Mucosa of descending colon (tissue), 3 donors: ENCODE results near the gene SLC7A14. TPM values are rescaled to one million over a fixed set of nuclear protein-coding genes. Genes with fewer than 3 reads are reported as not detected.
"Not testable (repeated sequence)": the region's sequence is repeated elsewhere in the genome, so short reads cannot be mapped to it uniquely, and the experiment has no call there.

Experiments
- ATAC-seq: fragments of 200-7000 bp; cut with Tn5 transposase; one replicate; pipeline ENCODE4 v1.9.1; 2020; ENCODE audit warnings: mild to moderate bottlenecking, moderate library complexity
- DNase-seq, 3 donors: peaks; one replicate each; pipeline ENCODE4 v3.0.0-alpha.2; 2020
- H3K36me3 ChIP-seq: fragments of 200-600 bp; one replicate; pipeline ENCODE4 v1.8.0; 2021; ENCODE audit warnings: low read depth, mild to moderate bottlenecking
- H3K4me1 ChIP-seq: fragments of 200-600 bp; one replicate; pipeline ENCODE4 v1.8.0; 2021; ENCODE audit warnings: low read depth, mild to moderate bottlenecking
- H3K4me3 ChIP-seq: fragments of 200-600 bp; one replicate; pipeline ENCODE4 v1.8.0; 2021; ENCODE audit warnings: mild to moderate bottlenecking
- H3K9me3 ChIP-seq: fragments of 200-600 bp; one replicate; pipeline ENCODE4 v1.8.0; 2021; ENCODE audit warnings: mild to moderate bottlenecking
- intact Hi-C, 2 donors: fragments of 100-400 bp; cut with DNase I in 1 of 2; cut with micrococcal nuclease in 1 of 2; formaldehyde crosslinking; loops; one replicate each; pipeline versions ENCODE4 v1.11.0 to v1.11.1; 2022; cut with DNase I, micrococcal nuclease
- total RNA-seq, 3 donors: library from RNA; stranded (reverse); fragmentation: NEBNext Ultra II Directional in 2 of 3; extraction: Animal tissue kit (Norgen Biotek cat#: 25700) in 2 of 3; gene quantifications; one replicate each; pipeline versions ENCODE4 v1.2.1 to v1.2.4, GENCODE V29; 2021 to 2023
- TF ChIP-seq, protein P1 (sequence below): fragments of 200-600 bp; IDR thresholded peaks from one replicate; pipeline ENCODE4 v1.8.0; 2022; ENCODE audit warnings: antibody characterized with exemption, mild to moderate bottlenecking
- donor health status: DM: no; HTN: no; CAD: no; lungs with moderate emphysema.
- donor health status: DM: no; HTN: no; CAD: no.
- donor health status: DM: no; HTN: yes; CAD: no.

The SLC7A14 gene
- total RNA-seq, 3 donors from 2014 or later = 0.26 to 2.9 (median 0.29) TPM

- Histone ChIP-seq H3K4me3 (no peak overlapping the region), H3K9me3 (no peaks in the 10 kb centered on the region), H3K36me3 (no peaks in the 10 kb centered on the region), H3K4me1 (no peaks in the 10 kb centered on the region)
- DNase-seq = no peak
- no peak for ATAC-seq
- TF ChIP-seq, protein P1, sequence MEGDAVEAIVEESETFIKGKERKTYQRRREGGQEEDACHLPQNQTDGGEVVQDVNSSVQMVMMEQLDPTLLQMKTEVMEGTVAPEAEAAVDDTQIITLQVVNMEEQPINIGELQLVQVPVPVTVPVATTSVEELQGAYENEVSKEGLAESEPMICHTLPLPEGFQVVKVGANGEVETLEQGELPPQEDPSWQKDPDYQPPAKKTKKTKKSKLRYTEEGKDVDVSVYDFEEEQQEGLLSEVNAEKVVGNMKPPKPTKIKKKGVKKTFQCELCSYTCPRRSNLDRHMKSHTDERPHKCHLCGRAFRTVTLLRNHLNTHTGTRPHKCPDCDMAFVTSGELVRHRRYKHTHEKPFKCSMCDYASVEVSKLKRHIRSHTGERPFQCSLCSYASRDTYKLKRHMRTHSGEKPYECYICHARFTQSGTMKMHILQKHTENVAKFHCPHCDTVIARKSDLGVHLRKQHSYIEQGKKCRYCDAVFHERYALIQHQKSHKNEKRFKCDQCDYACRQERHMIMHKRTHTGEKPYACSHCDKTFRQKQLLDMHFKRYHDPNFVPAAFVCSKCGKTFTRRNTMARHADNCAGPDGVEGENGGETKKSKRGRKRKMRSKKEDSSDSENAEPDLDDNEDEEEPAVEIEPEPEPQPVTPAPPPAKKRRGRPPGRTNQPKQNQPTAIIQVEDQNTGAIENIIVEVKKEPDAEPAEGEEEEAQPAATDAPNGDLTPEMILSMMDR = no peak
- intact Hi-C loops = no loop called here
Measured at GRCh38 chr3:170579646-170580045, 6.2 kb downstream of the SLC7A14 start.

GRCh38 chr3:170572665-170573253 lies 13.1 kb downstream of the SLC7A14 start:
- Histone ChIP-seq H3K36me3 (no peaks in the 10 kb centered on the region), H3K9me3 (no peaks in the 10 kb centered on the region), H3K4me3 (no peak overlapping the region), H3K4me1 (no peaks in the 10 kb centered on the region)
- no peak for ATAC-seq
- TF ChIP-seq, protein P1 = no peak
- intact Hi-C loops = no loop called here
- no peak for DNase-seq

DNA sequence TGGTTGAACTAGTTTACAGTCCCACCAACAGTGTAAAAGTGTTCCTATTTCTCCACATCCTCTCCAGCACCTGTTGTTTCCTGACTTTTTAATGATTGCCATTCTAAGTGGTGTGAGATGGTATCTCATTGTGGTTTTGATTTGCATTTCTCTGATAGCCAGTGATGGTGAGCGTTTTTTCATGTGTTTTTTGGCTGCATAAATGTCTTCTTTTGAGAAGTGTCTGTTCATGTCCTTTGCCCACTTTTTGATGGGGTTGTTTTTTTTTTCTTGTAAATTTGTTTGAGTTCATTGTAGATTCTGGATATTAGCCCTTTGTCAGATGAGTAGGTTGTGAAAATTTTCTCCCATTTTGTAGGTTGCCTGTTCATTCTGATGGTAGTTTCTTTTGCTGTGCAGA lies 18.3 kb downstream of the SLC7A14 start:
- intact Hi-C loops, H3K9me3 ChIP-seq, H3K4me1 ChIP-seq, ATAC-seq, DNase-seq, H3K4me3 ChIP-seq, H3K36me3 ChIP-seq: not testable (repeated sequence)

GRCh38 chr3:170566413-170566812 lies 19.5 kb downstream of the SLC7A14 start:
- H3K4me3 ChIP-seq = no peak overlapping the region
- ATAC-seq = no peak
- H3K4me1 ChIP-seq = no peaks in the 10 kb centered on the region
- no peaks in the 10 kb centered on the region for H3K9me3 ChIP-seq
- DNase-seq = no peak
- no peaks in the 10 kb centered on the region for H3K36me3 ChIP-seq
- TF ChIP-seq, protein P1 = no peak
- intact Hi-C loops = no loop called here

GRCh38 chr3:170565495-170565894 lies 20.4 kb downstream of the SLC7A14 start:
- H3K36me3 ChIP-seq = no peaks in the 10 kb centered on the region
- intact Hi-C loops = no loop called here
- ATAC-seq (no peak), DNase-seq (no peak)
- TF ChIP-seq, protein P1 = no peak
- no peak overlapping the region for H3K4me3 ChIP-seq
- no peaks in the 10 kb centered on the region for H3K4me1 ChIP-seq
- no peaks in the 10 kb centered on the region for H3K9me3 ChIP-seq

DNA sequence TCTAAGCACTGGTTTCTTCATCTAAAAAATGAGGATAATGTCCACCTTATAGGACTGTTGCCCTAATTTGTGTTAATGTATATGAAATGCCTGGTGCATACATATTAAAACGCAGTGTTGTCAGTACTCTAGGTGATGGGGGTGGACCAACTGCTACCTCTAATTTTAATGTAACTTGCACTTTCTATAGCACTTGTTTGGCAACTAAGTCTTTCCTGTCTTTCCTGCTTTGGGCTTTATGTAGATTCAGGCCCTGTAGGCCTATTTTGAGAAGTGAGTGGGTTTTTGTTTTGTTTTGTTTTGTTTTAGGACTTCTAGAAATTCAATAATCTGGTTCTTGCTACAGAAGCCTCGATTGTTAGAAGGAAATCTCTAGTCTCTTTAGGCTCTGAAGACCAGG lies 21.2 kb downstream of the SLC7A14 start:
- no peak for ATAC-seq
- no peaks in the 10 kb centered on the region for H3K9me3 ChIP-seq
- no peak overlapping the region for H3K4me3 ChIP-seq
- DNase-seq = no peak
- TF ChIP-seq, protein P1 = no peak
- H3K4me1 ChIP-seq = no peaks in the 10 kb centered on the region
- H3K36me3 ChIP-seq = no peaks in the 10 kb centered on the region
- intact Hi-C loops = no loop called here
